ENCODE measurements around the gene CACHD1.
A peak's percentile ranks its signal among the peaks of the same experiment; 100 is the strongest.
"Not testable (repeated sequence)": the region's sequence is repeated elsewhere in the genome, so short reads cannot be mapped to it uniquely, and the experiment has no call there.

CACHD1 gene

DNA sequence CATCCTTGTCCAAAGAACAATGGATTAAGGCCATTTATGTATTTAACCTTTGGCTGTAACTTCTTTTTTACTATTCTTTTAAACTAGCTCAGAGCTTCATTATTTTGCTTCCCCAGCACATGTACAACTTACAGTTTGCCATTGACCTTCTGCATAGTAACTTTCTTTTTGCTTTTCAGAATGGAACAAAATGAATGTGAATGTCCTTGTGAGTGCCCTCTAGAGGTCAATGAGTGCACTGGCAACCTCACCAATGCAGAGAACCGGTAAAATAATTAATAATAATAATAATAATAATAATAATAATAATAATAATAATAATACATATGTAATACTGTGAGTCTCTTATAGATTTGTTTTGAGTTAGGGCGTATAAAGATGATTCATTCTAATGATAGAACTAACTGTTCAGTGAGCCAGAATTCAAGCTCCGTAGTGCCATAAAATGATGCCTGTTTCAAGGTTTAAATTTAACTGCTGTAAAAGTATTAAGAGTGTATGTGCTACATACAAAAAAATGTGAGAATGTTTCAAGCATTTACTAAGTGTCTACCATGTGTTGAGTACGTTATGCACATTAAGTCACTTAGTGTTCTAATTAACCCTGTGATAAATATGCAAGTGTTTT, 205.9 kb downstream of the CACHD1 start:
- DNase-seq = no peak

DNA sequence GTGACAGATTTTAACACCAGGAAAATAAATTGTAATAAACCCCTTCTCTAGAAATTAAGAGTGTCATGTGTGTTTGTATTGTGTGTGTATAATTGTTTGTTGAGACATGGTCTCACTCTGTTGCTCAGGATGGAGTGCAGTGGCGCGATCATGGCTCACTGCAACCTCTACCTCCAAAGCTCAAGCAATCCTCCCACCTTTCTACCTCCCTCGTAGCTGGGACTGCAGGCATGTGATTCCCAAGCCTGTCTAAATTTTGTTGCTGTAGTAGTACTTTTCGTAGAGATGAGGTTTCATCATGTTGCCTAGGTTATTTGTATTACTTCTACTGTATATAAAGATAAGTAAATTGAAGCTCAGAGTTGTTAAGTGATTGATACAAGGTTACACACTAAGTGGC, 206.5 kb downstream of the CACHD1 start:
- DNase-seq = no peak

DNA sequence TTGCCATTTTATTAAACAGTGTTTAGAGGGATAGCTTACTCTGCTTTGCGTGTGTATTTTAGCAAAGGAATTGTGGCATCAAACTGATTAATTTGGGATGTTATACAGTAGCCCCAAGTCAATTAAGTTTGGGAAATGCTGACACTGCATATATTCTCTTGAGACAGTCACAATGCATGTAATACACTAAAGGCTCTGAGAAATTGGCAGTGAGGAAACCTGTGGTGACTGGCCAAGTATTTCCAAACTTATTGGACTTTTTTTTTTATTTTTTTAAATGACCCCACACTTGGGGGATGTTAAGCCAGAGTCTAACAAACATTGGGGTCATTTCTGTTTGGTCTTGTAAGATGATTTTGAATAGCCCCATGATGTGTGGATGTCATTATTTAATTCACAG, 207.6 kb downstream of the CACHD1 start:
- no peak for DNase-seq

DNA sequence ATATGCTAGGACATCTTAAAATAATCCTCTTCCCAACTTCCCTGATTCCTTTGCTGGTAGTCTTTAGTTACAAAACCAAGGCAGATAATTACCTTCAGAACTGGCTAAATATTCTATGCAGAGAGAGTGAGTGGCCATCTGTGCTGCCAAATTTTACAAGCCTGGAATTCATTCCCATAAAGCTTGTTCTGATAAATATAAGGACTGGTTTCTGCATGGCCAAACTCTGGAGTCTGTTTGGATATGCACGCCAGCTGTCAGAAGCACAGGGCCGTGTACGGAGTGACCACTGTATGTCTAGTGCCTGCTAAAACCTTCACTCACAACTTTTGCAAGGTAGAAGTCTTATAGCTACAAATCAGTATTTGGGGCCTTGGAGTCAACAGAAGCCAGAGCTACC, 208.4 kb downstream of the CACHD1 start:
- no peak for DNase-seq

DNA sequence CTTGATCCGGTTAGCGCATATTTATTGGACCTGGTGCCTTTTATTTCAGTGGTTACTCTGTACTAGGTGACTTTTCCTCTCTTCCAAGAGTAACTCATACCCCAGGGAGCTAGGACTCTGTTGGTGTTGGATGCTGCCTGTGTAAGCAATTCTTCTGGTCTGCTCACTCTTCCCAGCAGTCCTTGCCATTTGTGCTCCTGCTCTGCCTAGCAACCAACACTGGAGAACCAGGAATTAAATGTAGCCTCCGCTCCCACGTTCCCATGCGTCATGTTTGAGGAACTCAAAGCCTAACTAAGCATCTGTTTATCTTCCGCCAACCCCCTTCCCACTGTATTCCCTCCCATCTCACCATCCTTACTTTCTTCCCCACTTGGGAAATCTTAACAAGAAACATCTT, 209.2 kb downstream of the CACHD1 start:
- DNase-seq = no peak

DNA sequence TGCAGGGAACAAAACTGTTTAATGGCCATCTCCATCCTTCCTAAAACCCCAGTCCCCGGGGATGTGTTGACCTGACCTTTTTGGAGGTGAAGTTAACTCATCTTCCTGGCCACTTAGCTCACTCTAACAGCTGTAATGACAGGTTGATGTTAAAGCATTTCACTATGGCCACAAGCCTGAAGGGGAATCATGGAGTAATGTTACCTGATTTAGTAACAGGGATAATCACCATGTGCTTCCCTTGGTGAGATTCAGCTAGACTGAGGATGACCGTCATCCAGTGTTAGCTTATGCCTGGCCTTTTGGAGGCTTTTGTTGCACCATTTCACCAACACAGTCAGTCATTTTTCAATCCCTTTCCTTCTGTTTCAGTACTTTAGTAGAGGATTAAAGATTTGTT, 210.7 kb downstream of the CACHD1 start:
- DNase-seq = no peak

DNA sequence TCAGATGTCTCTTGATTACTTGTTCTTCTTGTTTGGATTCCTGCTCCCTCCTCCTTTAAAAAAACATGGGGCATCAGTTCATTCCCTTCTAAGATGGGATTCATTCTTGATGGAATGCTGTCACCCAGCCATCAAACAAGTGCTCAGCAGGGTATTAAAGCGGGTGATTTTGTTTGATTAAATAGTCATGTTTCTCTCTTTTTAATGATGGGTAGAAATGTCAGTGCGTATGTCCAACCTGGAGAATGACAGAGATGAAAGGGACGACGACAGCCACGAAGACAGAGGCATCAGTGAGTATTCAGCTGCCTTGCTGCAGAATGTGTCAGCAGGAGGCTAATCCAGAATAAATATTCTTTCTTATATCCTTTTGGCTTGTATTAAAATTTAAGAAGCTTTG, 211.1 kb downstream of the CACHD1 start:
- DNase-seq = no peak

DNA sequence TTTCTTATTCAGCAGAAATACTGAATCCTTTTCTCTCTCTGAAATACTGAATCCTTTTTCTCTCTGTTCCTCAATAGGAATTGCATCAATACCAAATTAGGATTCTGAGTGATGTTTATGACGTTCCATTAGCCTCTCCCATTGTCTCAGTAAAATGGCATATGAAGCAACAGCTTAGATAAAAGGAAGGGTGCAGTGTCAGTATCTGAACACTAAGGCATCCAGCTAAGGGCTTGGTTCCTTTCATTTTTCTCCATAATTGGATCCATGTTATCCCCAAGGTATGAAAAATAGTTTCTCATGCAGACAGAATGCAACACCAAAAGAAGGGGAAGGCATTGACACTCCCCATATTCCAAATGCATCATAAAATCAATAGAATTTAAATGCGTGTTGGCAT, 213.5 kb downstream of the CACHD1 start:
- DNase-seq = no peak

DNA sequence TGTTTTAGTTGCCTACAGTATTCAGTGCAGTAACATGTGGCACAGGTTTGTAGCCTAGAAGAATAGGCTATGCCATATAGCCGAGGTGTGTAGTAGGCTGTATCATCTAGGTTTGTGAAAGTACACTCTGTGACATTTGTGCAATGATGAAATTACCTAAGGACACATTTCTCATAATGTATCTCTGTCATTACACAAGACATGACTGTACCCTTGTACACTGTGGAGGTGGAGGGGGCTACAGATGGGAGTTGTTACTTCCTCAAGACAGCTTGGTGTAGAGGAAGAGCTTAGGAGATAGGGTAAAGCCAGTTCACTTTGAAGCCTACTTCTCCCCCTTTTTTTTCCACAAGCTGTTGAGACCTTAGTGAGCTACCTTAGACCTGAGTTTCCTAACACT, 215.3 kb downstream of the CACHD1 start:
- DNase-seq = no peak

DNA sequence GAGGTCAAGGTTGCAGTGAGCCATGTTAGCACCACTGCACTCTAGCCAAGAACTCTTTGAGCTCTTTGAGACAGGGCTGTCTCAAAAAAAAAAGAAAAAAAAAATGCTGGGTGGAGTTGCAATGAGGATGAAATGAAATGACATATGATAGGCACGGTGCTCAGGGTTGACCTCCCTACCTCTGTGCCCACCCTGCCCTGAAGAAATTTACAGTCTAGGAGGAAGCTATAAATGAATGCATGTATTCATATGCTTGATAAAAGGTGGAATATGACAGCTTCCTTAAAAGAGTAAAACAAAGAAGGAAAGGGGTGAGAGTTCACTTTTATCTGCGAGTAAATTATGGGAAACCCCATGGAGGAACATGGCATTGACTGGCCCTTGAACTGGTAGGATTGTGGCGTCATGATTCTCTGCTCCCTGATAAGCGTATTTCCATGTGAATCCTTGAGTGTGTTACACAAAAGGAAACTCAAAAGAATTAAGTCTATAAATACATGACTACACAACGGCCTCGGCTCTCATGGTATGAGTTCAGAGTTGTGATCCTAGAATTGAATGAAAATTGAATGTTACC, 215.9 kb downstream of the CACHD1 start:
- DNase-seq = no peak

DNA sequence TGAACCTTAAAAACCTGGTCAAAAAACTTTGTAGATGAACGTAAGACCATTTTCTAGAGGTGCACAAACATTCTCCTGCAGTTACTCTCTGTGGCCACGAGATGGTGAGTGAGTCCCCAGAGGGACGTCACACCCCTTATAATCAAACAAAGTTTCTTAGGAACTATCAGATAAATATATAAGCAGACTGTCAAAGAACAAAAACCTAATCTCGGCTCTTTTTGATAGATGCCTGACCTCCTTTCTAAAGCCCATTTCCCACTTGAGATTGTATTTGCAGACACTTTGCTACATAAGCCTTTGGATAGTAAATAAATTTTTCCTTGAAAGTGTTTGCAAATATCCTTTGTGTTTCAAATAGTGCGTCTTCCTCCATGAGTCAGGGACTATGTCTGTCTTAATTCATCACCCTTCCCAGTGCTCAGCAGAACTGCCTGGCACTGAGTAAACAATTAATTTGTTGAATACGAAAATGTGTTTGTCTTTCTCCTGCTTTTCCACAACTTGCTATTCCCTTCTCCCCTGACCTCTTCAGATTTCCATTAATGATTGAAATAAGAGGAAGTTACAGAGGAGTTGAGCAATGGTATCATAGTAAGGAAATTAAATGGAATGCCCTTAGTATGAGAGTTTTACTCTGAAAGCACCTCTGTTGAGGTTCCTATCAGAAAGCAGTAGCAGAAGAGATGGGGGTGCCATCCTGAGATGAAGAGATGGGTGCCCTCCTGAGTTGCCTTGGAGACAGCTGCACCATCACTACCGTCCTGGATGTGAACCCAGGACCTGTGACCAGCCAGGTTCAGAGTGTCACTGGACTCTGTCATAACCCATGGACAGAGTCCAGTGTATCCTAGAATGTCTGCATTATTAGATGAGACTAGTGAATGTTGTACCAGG, 217.1 kb downstream of the CACHD1 start:
- peak; percentile 43 for DNase-seq

DNA sequence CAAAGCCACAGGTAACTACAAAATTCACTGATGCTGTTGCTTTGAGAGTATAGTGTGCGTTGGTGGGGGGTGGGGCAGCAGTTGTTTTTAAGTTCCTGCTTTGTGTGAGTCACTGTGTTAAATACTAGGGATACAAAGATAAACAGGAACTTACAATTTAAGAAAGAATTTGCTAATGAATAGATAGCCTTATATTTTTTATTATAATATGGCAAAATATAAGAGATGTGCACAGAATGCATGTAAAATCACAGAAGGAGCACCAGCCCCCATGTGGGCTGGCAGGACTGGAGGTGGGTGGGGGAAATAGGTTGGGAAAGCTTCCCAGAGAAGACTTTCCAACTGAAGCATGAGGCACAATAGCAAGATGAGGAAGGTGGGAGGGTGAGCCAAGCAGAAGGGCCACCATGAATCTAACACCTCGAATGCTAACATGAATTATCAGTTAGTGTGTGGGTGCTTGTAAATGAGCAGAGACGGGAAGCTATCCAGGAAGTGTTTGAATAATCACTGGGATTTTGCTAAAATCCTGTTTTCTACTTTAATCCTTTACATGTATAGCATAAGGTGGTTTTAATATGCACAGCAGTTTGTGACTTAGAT, 217.9 kb downstream of the CACHD1 start:
- no peak for DNase-seq

DNA sequence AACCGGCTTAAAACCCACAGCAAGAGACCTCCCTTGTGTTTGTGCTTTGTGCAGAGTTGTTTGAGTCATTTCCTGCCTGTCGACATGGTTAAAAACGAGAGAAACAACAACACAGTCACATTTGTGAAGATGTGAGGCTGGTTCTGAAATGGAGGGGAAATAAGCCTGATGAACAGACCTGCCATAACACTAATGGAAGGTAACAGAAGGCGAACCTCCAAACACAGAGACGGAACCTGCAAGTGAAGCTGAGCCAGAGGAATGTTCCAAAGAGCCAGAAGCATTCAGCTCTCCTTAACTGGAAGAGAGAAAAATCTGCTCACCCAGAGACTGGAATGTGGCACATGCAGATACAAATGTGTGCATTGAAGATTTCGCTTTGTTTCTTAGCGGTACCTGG, 221.7 kb downstream of the CACHD1 start:
- peak; percentile 10 for DNase-seq

DNA sequence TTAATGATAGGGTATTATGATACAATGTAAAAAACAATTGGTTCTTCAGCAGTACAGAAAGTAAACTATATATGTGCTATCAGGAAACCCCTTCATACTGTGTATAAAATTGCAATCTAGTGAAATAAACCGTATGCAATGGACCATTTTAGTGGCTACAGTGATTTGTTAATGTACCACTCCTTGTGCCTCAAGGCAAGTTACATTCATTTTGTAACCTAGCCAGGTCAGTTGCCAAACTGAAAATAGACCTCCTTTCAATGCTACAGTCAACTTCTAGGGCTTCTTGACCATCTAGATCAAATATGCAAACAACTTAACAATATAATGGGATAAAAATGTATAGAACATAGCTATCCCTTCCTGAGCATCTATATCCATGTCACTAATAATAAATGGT, 223.0 kb downstream of the CACHD1 start:
- no peak for DNase-seq

DNA sequence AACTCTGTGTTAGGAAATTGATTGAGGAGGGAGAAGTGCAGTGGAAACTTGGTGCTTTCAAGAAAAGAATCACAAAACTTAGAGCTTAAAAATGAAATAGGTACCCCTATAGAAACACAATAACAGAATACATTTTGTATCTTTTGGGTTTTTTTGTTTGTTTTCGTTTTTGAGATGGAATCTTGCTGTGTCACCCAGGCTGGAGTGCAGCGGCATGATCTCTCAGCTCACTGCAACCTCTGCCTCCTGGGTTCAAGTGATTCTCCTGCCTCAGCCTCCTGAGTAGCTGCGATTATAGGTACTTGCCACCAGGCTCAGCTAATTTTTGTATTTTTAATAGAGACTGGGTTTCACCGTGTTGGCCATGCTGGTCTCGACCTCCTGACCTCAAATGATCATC, 223.5 kb downstream of the CACHD1 start:
- DNase-seq = no peak

DNA sequence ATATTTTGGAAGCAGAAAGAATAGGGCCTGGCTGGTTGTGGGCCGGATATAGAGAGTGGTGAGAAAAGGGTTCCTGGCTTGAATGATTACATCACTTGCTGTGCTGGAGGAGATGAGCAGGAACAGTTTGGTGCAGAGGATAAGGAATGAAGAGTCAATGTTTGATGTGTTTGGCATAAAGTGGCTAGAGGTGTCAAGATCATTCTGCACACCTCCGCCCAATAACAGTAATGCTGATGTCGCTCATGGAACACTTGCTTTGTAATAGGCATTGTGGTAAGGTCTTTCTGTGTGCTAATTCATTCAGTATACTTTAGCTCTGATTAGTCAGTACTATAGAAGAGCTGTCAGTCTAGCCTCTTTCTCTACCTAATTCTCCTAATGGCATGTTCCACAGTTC, 226.9 kb downstream of the CACHD1 start:
- no peak for DNase-seq

DNA sequence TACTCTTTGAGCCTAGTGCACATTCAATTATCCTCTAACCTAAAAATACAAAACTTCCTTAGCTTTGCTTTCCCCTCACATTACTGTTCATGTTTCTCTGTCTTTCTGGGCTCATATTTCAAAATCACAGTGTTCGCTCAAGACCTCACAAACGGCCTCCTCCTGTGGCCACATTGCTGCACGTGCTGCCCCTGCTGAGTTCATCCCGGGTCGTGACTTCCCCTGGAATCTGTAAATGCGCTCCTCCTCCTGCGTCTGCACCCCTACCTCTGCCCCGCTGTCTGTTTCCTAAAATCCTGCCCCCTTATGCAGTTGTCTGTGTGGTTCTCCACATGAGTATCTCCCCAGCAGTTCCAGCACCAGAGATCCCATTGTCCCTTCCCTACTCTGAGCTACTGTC, 229.4 kb downstream of the CACHD1 start:
- no peak for DNase-seq

DNA sequence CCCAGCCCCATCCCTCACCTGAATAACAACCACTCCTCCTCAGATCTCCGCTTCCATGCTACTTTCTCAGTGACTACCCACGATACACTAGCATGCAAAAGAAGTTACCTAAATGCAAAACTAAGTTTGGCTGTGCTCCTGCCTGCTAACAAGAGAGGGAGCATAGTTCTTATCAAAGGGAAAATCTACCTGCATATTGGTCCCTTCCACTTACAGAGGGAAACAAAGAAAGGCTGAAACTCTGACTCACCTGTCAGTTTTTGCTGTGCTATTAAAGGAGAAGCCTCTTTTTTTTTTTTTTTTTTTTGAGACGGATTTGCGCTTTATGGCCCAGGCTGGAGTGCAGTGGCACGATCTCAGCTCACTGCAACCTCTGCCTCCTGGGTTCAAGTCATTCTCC, 231.1 kb downstream of the CACHD1 start:
- DNase-seq = no peak

DNA sequence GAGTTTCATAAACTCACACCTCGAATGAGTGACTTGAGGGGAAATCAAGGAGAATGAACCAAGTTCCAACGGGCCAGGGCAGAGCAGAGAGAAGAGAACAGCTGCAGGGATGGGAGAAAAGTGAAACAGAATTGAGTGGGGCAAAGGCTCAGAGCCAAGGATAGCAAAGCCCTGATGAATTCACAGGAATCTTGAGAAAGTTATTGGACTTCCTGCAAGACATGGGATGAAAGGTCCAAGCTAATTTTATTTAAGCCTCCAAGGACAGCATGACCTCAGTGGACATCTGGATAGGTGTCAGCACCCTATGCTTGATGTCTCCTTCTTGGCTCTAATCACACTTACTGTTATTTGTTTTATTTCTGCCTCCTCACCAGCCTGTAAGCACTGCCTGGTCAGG, 232.0 kb downstream of the CACHD1 start:
- DNase-seq = peak; percentile 4

DNA sequence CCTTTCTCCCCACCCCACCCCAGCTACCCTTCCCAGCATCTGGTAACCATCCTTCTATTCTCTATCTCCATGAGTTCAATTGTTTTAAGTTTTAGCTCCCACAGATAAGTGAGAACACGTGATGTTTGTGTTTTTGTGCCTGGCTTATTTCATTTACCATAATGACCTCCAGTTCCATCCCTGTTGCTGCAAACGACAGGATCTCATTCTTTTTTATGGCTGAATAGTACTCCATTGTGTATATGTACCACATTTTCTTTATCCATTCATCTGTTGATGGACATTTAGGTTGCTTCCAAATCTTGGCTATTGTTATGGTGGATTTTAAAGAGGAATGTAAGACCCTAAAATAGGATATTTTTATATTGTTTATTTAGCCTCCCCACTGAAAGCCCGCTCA, 232.7 kb downstream of the CACHD1 start:
- DNase-seq = not testable (repeated sequence)

DNA sequence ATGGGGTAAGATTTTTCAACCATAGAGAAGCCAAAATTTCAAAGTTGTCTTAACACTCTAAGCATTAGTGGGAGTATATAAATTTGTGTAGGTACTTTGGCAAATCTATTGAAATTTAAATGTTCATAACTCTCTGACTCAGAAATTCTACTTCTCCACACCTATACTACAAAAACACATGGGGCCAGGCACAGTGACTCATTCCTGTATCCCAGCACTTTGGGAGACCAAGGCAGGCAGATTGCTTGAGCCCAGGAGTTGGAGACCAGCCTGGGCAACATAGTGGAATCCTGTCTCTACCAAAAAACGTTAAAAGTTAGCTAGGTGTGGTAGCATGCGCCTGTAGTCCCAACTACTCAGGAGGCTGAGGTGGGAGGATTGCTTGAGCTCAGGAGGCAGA, 233.7 kb downstream of the CACHD1 start:
- DNase-seq = no peak

DNA sequence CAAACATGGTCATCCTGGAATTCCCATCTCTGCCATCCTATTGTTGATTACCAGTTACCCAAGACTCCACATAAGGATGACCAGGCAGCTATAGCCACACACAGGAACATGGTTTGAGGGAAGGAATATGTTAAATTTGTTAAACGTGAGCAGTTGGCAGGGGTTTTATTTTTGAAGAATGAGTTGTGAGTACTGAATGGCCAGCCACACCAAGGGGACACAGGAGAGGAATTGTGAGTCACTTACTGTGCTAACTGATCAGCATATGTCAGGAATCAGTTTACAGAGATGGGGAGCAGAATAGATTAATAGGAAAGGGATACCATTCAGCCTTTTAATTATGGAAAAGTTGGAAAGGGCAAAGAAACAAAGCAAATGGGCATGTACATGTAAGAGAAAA, 235.7 kb downstream of the CACHD1 start:
- DNase-seq = no peak

DNA sequence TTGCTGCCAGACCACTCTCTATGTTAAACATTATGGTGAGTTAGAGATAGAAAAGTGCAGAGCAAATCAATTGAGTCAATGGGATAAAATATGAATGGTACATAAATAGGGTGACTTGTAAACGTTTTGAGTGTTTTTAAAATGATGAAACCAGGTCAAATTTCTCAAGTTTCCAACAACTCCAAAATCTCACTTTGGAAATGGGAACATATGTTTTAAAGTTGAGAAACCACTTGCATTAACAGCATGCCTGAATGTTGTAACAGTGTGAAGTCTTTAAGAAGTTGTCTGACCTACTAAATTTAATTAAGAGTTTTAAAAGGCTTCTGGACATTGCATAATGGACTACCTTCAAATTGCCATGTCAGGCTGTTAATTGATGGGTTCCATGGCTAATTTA, 241.3 kb downstream of the CACHD1 start:
- no peak for DNase-seq

DNA sequence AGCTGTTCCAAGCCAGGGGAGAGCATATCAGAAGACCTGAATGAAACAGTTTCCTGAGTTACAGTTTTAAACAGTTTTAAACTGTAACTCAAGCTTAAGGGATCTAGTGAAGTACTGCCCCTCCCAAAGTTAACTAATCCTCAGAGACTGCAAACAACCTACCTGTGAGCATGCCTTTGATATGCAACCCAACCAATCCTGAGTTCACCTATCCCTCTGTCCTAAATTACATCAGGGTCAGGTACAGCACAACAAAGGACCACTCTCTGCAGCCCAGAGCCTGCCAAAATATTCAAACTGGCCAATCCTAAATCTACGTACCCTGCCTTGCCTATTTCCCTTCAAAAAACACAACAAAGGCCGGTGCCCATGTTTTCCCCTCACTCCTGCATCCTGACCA, 242.1 kb downstream of the CACHD1 start:
- no peak for DNase-seq
